GM19238 (cell line): Measurements from ENCODE around the gene MKRN1.
"Not testable (repeated sequence)": the region's sequence is repeated elsewhere in the genome, so short reads cannot be mapped to it uniquely, and the experiment has no call there.

Experiments used
- DNase-seq: peaks from one replicate; pipeline ENCODE4 v3.0.0; 2011; ENCODE audit warnings: low spot score; ENCODE audit not compliant: insufficient read length

The MKRN1 gene

DNA sequence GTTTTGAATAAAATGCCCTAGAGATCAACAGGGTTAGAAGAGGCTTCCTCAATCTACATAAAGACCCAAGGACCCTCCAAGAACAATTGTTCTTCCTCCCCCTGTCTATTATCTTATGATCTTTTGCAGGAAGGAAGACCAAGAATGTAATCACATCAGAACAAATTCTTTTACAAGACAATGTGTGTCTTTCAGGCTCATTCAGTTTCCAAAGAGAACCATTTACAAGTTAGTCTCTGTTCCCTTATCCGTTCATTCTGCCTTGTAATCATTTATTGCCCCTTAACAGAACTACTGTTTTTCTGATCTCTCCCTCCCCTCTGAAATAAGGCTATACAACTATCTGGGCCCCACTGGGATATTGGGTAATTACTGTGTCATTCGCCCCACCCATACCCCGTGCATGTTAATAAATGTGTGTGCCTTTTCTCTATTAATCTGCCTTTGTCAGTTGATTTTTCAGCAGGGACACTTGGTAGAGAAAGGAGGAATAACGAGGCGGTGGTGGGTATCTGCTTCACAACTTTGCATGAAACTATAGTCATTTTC is 5.7 kb upstream of the MKRN1 start:
- DNase-seq, result no peak

DNA sequence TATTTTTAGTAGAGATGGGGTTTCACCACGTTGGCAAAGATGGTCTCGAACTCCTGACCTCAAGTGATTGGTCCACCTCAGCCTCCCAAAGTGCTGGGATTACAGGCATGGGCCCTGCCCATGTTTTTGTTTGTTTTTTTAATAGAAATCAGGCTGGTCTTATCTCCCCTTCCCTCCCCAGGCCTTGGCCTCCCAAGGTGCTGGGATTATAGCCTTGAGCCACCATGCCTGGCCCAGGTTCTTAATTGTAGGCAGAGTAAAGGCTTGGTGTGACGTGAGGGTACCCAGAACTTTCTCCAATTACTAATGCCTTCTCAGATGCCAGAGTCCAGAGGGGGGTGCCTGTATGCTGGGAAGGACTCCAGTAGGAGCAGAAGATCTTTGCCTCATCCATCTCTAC is 5.2 kb upstream of the MKRN1 start:
- DNase-seq, result no peak

DNA sequence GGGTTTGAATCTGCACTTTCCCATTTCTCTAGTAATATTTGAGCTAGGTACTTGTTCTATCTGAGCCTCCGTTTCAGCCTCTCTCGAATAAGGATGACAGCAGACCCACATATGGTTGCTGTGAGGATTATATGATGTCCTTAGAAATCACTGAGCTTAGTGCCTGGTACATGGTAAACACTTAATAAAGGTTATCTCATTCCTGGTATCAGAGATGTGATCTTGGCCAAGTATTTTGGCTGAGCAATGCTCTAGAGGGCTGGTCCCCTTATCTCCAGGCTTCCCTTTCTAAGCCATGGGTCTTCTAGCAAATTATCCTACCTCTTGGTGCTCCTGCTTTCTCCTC is 407 bp upstream of the MKRN1 start:
- DNase-seq, result no peak

DNA sequence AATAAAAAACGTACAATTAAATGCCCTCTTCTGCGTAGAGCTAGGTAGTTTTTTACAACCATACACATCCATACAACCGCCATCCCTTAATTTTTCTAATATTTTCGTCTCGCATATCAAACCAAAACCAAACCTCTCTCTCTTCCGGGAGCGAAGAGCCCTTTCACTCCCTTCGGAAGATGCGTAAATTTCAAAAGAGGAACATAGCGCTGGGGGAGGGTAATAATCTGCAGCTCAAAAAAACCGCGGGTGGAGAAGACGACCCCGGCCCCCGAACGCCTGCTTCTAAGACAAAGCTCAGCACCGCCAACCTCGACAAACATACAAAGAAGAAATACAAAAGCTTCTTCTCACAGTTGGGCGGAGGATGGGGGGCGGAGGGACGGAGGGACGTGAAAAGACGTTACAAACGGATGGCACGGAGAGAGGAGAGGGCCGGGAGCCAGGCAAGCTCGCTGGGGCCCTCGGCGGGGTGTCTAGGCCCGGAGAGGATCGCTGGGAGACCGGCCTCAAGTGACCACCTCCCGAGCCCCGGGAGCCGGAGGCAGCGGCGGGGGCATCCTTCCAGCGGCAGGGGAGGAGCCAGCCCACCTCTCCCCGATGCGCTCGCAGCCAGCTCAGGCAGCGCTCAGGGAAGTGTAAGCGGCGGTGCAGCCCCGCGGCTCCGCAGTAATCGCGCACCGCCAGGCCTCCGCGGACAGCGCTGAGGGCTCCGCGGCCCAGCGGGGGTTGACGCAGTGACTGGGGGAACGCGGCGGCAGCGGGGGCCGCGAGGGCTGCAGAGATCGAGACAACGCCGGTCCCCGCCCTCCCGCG is 851 bp downstream of the MKRN1 start:
- peak; percentile 30 for DNase-seq

DNA sequence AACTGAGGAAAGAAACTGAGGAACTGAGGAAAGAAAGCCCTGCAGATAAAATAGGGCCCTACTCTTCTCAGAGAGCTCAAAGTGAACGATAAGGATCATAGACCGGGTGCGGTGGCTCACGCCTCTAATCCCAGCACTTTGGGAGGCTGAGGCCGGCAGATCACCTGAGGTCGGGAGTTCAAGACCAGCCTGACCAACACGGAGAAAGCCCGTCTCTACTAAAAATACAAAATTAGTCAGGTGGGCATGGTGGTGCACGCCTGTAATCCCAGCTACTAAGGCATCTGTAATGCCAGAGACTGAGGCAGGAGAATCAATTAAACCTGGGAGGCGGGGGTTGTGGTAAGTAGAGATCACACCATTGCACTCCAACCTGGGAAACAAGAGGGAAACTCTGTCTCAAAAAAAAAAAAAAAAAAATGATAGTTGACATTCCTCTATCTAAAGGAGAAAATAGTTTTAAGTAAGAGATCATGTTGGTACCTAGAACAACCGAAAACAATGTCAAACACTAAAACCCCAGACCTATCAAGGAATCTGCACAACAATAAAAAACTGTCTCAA is 2.5 kb downstream of the MKRN1 start:
- DNase-seq, result no peak

DNA sequence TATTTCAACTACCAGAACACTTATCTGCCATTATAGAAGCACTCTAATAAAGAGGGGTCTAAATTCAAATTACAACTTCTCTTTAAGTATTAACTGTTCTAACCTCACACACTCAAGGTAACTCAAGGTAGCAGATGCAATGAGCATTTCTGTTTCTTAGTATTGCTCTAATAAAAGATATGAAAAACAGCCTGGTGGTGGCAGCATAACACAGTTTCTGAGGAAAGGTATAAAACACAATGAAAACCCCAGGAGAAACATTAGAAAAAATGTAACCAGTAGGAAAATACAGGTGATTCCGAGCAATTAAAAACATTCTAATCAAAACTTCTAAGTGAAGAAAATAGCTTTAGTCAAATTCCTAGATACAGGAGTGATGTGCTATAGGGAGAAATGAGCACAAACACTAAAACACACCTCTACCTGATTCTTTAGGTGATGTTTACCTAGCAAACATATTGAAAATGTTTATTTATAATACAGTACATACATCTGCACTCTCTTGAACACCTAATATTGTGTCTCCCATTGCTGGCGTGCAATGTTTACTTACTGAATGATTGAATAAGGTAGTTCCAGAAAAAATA is 3.5 kb downstream of the MKRN1 start:
- no peak for DNase-seq

DNA sequence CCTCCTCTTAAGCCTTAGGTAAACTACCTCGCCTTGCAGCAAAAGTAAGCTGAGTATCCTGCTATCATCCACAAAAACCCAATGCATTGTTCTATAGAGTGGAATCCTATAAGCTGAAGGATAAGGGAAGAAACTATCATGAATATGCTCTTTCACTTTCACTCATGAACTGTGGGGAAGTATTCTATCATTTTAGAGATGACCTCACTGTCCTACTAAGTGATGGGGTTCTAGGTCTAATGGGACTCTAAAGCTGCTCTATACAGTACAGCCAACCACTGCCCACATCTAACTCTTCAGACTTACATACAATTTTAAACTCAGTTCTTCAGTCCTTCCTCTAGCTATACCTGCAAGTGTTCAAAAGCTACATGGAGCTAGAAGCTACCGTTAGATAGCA is 16.2 kb downstream of the MKRN1 start:
- DNase-seq, result no peak

DNA sequence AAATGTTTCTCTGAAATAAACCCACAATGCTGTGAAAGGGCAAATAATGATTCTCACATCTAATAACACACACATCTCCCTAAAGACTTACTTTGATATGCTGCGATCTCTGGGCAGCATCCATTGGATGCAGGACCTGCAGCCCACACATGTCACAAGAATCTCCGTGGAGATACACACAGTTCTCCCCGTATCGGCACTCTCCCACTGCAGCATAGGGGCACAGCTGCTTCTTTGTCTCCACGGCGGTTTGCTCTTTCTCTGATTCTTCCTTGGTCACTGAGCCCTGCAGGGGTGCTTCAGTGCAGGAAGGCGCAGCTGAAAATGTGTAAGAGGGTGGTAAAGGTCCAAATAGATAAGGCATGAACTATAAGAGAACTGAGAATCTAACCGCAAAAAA is 20.4 kb downstream of the MKRN1 start:
- no peak for DNase-seq

DNA sequence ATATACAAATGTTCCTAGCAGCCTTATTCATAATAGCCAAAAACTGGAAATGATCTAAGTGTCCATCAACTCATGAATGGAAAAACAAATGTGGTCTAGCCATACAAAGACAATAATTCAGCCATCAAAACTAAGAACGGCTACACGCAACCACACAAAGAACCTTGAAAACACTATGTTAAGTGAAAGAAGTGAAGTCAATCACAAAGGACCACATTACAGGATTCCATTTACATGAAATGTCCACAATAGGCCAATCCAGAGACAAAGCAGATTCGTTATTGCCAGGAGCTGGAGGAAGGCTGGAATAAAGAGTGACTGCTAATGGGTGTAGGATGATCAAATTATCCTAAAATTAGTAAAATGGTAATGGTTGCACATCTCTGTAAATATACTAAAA is 21.1 kb downstream of the MKRN1 start:
- no peak for DNase-seq

DNA sequence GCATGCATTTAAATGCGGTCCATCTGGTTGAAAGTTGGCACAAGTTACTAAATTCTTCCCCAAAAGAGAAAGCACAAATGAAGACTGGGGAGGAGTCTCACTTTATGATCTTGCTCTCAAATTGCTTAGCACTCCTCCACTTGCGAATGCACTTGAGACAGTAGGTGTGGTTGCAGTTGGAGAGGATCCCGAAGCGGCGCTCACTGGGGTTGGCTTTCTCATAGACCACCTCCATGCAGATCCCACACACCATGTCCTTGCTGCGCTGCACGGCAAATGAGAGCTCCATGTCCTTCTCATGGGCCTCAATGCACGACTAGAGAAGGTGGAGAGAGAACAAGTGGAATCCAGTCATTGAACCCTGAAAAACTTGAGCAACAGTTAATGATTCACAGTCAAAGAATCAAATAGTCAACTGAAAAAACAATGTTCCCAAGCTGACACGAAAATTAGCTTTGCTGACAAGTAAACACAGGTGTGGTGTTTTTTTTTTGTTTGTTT is 22.7 kb downstream of the MKRN1 start:
- DNase-seq, result no peak

DNA sequence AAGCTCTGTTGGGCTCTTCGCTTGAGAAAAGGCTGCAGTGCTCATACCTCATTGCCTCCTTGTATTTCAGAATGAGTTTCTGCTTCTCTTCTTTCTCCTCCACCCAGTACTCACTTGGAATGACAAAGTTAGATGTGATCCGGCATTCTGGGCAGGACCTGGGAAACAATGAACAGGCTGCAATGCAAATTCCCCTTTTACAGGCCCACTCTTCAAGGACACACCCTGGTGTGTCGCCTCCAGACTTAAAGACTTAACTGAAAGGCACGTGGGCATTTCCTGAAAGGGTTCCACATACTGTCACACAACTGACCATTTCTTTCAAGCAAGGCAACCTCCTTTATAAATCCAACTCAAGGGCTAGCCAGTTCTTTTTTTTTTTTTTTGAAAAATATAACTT is 23.6 kb downstream of the MKRN1 start:
- no peak for DNase-seq

DNA sequence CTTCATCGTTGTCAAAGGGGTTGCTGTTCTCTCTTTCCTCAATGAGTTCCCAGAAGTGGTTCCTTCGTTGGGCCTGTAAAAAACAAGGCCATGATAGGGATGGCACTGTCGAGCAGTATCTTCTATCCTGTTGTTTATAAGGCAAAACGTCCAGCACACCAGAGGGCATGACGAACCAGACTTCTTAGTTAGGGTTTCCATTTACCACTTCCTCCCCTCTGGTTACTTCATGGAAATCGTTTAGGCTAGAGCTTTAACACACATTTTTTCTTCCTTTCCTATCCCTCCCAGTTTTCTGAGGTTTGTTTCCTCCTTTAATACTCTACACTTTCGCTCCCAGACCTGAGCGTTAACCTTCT is 24.7 kb downstream of the MKRN1 start:
- DNase-seq, result no peak

DNA sequence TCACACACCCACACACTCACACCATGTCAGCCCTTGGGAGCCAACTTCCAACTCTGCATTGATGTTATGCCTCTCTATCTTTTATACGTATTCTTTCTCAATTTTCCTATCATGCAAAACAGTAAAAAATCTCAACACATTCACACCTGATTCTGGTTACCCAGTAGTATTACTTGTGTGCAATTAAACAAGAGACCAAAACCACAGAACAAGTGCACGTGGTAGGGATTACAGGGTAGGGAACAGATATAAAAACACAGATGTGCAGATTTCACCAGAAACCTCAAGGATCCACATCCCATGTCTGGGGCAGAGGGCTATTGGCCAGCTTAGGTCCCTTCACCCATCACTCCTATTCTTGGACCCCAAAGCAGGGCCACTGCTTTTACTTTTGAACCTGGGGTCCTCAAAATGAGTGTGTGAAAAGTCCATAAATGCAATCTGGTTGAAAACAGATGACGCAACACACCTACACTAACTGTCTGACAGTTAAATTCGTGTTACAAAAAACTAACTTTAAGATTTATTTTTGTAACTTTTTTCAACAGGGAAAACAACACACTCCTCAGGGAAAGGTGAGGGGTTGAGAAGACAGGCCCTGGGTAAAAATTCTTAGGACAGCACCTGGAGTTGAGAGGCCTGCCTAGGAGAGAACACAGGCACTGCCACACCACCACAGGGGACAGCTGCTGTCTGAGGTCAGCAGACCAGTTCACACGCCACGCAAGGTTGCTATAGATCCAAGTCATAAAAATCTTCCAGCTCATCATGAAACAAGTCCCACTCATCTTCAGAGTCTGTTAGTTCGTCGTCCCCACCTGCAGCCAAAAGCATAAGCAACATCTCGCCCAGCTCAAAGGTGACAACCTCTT is 25.3 kb downstream of the MKRN1 start:
- DNase-seq, result not testable (repeated sequence)

DNA sequence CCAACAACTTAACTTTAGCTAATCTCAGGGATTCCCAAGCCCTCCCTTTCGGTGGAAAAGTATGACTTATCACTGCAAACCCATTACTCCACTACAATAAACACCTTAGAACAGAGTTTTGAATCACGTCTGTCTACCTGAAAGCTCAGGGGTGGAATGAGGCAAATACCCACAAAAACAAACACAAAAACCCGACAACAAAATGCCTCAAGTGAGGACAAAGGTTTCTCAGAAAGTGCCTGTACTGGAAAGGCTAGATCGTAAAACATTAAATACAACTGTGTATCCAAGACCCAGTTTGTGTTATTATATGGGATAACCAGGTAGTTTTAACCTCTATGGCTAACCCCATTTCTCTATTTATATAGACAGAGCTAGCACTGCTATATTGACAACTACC is 26.0 kb downstream of the MKRN1 start:
- no peak for DNase-seq

DNA sequence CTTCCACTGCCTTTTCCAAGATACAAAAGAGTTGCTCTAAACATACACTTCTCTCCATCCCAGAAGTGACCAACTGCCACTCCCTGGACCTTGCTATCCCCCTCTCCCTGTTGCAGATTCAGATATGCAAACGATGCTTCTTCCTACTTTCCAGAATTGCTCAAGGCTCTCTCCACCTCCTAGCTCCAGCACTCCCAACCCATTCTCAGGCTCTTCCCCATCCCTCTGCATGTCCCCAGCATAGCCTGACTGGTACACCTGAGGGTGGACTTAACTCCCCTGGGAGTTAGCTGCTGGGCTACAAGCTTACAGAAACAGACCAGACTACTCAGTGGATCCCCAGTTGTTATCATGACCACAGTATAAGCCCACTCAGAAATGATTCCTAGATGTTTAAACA is 27.6 kb downstream of the MKRN1 start:
- DNase-seq, result no peak

DNA sequence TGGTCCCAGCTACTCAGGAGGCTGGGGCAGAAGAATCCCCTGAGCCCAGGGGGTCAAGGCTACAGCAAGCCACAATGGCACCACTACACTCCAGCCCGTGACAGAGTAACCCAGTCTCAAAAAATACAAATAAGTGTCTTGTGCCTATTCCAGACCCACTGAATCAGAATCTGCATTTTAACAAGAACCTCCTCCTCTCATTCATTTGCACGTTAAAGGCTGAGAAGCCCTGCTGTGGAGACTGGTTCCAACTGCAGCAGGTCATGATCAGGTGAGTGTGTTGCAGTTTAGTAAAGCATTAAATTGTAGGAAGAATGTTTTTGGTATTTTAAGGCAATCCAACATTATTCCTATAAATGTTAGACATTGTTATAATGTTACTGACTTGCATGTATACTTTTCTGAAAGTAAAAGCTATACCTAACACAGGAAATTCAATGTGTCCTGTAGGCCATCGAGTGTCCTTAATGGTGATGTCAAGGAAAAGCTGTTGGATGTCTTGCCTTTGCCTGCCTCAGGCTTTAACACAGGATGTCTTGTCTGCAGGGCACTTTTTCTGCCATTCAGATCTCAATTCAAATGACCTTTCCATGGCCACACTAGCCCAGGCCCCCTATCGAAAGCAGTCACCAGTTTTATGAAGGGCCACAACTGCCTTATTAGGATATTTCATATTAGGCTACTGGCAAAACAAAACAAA is 30.4 kb downstream of the MKRN1 start:
- DNase-seq, result no peak

DNA sequence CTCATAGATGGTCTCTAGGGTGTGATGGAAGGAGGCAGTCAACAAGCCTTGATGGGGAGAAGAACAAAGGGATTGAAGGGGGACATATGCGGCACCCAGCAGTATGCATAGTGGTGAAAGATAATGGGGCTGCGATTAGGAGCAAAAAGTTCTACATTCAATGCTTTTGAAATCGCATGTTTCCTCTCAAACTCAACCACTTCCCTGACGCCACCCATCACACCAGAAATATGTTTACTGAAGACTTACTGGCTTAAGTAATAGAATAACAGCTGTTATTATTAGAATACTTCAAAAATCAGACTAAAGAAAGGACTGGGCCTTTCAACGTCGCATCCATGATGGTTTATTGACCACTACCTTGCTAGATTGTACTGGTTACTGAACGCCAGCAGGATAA is 31.5 kb downstream of the MKRN1 start:
- no peak for DNase-seq

DNA sequence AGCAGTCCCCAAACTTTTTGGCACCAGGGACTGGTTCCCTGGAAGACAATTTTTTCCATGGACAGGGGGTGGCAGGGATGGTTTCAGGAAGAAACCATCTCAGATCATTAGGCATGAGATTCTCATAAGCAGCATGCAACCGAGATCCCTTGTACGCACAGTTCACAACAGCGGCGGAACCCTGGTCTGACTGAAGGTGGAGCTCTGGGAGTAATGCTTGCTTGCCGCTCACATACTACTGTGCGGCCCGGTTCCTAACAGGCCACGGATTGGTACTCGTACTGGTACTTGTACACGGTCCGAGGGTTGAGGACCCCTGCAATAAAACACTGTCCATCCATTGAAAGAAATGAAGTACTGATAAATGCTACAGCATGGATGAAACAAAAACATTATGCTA is 32.8 kb downstream of the MKRN1 start:
- DNase-seq, result no peak

DNA sequence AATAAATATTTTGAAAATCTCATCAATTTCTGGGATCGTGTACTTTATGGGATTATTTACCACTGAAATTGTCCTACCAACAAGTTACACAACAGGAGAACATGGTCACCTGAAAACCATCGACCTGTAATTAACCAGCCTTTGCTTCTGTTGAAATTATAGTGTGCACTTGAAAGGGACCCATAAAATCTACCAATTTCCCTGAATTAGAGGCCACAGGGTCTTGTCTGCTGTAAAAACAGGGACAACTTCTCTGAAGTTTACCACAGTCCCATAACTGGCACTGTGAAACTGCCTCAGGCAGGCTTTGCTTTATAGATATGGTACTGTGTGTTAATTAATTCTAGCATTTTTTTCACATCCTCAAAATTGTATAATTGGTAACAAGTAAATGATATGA is 37.8 kb downstream of the MKRN1 start:
- no peak for DNase-seq

DNA sequence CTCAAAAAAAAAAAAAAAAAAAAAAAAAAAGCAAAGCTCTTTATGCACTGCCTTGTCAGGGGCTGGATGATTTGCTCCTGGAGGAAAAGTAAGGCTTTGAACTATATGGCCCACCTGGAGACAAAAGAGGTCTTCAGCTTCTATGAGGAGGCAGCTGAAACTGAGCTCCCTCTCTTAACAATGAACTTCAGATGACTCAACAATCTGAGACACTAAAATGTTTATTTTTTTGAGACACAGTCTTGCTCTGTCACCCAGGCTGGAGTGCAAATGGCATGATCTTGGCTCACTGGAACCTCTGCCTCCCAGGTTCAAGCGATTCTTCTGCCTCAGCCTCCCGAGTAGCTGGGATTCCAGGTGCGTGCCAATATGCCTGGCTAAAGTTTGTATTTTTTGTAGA is 38.7 kb downstream of the MKRN1 start:
- no peak for DNase-seq

DNA sequence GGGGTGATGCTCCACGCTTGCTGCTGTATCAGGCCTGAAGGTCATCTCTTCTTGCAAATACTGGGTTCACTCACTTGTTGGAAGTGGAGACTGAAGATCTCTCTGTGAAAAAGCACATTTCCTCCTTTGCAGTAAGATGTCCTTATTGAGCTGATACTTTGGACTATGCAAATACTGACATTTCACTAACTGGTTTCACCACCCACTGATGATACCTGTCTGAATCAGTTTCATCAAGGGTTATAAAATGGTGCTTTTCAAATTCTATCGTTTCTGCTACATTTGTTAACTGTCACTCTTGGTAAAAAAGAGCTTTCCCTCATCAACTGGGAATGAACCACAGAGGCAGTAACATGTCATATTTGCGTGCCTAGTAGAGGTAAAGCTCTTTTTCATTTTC is 39.9 kb downstream of the MKRN1 start:
- DNase-seq, result peak; percentile 27
